GM21576 (cell line): ENCODE data around the gene STIMATE.

Source experiments
- ATAC-seq: cut with Tn5 transposase; IDR thresholded peaks from one replicate; pipeline ENCODE4 v1.9.1; 2021; ENCODE audit warnings: mild to moderate bottlenecking, moderate library complexity; ENCODE audit not compliant: unreplicated experiment

Gene STIMATE

DNA sequence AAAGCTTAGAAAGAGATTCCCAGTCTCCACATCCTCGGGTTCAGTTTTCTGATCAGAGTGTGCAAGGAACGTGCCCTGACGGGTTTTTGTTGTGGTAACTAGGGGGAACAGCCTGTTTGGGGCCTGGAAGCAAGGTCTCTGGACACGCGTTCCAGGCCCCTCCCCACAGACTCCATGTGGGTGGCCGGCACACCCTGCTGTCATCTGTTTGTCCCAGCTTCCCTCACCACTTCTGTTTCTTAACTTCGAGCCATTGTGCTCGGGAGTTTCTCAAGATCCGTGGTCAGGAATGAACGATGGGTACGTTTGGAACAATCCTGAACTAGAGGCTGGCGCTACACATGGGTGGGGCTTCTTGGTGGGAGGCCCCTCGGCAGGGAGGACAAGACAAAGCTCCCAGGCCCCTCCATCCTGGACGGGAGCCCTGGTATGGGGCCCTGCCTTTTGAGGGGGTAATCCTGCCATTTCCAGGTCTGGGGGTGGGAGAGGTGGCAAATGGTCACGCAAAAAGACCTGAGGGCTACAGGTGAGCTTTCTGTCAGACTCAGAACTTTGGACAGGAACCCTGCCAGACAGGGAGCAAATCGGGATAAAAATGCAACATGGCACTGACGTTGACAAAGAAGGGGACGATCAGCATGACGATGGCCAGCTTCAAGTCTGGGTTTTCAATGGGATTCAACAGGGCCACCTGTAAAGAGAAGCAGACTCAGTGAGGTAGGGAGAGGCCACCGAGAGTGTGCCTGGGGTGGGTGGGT, 54.1 kb downstream of the STIMATE start:
- no peak for ATAC-seq

DNA sequence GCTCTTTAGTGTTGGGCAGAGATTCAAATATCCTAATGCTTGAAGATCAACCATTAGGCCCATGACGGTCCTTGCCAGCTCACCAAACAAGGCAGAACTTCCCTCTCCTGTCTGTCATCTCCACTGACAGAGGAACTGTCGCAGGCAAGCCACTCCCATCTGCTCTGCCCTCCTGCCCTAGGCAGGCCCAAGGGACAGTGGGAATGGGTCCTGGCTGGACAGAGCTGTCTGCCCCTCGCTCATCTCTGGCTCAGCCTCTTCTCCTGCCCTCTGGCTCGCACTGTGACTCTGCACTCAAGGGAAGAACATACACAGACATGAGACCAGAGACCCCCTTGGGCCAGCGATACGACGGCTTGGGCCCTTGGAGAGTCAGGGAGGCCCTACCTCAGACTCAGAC, 54.9 kb downstream of the STIMATE start:
- ATAC-seq = no peak

GRCh38 chr3:52841981-52842340, 55.4 kb downstream of the STIMATE start:
- no peak for ATAC-seq

GRCh38 chr3:52841211-52841980, 56.0 kb downstream of the STIMATE start:
- no peak for ATAC-seq

DNA sequence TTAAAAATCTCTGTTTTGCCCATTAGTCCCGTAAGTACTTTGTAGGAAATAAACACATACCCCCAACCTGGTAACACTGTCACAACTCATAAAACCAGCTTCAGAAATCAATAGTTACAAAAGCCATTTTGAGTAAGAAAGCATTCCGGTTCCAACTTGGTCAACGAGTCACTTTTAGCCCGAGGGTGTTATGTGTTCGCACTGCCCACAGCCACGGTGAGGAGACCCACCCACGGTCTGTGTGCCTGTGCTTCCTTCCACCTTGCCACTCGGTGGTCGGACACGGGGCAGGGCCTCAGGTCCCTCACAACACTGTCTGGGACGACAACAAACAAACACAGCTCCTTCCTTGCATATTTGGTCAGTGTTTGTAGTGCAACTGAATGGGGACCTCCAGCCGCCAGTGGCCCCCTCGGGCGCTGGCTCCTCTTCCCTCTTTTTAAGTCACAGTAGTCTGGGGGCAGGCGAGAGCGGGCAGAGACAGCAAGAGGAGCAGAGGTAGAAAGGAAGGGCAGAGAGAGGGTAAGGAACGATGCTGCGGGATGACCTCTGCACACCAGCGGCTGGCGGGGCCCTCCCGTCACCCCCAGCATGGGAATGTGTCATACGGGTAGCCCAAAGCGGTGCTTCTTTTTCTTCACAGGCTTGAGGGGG, 57.3 kb downstream of the STIMATE start:
- ATAC-seq = no peak

DNA sequence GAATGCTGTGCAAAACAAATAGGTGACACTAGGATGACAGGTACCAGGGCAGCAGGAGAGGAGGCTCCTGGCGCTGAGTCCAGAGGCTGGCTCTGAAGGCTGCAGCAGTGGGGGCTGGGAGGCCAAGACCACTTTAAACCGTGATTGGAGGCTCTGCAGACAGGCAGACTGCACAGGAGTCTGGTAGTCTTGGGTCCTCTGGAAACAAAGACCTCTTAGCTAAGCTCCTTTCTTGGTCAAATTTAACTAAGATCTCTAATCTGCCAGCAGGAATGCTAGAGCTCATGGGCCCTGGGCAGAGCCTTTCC, 58.1 kb downstream of the STIMATE start:
- ATAC-seq = no peak

DNA sequence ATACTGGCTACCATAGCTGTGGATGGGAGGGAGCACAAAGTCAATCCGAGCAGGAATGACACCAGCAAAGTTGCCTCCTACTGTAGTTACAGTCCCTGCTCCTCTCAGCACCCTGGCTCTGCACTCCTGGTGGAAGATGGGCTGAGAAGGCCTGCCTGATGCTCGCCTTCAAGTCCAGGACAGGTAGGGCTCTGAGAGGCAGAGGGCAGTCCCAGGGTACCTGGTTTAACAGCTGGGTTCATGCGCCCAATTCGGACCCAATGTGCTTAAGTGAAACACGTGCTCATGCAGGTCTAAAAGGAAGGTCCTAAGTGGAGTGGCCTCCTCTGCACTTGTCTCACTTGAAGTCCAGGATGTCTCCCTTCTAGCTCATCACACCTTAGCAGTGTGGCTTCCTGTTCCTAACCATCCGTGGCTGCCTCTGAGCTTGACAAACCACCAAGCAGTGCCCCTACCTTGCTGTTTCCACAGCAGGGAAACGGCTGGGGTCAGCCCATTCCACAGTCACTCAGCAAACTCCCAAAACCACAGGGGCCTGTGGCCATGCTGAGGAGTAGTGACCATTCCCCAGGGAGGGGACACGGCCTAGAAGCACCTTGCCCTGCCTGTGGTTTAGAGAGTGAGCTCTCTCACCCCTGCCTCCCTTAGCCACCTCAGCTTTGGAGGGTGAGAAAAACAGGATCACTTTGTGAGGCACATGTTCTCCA, 58.6 kb downstream of the STIMATE start:
- no peak for ATAC-seq

DNA sequence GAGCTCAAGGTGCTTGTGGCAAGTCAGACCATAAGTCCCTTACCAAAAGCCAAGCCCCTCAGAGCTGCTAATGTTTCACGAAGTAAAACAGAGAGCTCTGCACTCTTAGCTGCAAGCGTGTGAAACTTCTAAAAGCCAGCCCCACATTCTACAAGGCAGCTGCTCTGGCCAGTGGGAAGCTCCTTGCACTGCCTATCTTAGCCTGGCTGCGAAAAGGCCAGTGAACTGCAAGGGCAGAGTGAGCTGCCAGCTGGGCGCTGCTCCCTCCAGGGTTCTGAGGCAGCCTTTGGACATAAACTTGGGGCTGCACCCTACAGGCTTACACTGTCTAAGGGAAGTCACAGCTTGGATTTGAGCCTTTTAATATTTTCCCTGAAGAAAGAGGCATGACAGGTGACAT, 60.4 kb downstream of the STIMATE start:
- ATAC-seq = no peak

DNA sequence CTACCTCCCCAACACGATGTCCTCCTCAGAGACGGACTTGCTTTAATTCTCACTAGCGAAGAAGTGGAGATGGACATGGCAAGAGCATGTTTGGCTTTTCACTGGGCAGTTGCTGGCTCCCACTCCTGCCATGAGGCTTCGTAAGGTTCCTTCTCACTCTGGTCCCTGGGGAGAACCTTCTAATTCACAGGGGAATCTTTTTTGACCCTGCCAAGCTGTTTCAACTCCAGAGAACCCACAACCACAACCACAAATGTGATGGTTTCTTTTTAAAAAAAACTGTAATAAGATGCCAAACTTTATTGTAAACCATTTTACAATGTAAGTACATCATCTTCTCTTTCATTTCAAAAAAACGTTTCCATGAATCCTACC, 60.9 kb downstream of the STIMATE start:
- no peak for ATAC-seq

DNA sequence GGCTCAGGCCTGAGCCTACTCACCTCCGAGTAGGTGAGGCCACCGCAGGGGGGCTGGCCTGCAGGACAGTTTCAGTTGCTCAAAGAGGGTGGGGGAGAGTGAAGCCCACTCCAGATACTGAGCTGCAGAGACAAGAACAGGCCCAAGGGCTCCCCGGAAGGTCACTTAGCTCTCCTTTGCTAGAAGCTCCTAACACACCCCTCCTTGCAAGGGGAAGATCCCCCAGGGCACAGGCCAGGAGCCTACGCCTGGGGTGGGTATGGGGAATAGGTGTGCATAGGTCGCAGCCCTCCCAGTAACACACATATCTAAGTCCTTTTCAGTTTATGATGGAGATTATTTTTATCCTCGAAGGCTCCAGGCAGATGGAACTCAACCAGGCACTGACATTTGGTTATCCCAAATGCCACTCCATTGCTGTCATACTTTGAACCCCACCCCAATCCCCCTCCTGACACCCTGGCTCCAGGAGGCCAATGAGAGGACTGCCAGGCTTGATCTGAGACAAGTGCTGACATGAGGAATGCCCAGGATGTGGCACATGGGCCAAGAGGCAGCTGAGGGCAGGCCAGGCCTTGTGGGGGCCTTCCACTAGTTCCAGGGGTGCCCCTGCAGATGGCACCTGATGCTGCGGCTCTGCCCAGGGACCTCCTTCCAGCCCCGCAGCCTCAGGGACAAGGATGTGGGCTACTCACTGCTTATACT, 61.4 kb downstream of the STIMATE start:
- ATAC-seq = no peak

GRCh38 chr3:52834871-52835501, 62.4 kb downstream of the STIMATE start, which contains the start of gene MUSTN1:
TSS of gene MUSTN1 (minus strand) at chr3:52835019. CDS start at chr3:52834948, 71 bp downstream.
- ATAC-seq = no peak

DNA sequence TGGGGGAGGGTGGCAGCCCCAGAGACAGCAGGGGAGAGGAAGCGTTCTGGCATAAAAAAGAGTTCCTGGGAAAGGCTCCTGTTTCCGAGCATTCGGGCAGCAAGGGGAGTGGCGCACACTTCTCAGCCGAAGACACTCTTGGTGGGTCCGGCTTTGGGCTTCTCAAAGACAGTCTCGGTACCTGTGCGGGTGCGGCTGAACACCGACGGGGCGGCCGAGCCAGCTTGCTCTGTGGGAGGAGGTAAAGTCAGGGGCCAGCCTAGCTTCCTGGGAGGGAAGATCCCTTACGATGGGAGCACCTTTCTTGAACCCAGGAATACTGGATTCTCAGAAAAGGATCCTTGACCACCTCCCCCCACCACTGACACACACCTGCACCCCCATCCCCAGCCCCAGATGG, 64.1 kb downstream of the STIMATE start:
- ATAC-seq = no peak

- ATAC-seq = no peak
Measured at GRCh38 chr3:52831500-52832301, 65.6 kb downstream of the STIMATE start.

- ATAC-seq = no peak
Measured at GRCh38 chr3:52830535-52831258, 66.7 kb downstream of the STIMATE start, which contains the start of gene ITIH4. TSS of gene ITIH4 (minus strand) at chr3:52830672. CDS start at chr3:52830642, 30 bp downstream.

GRCh38 chr3:52829906-52830463, 67.4 kb downstream of the STIMATE start:
- no peak for ATAC-seq

- no peak for ATAC-seq
Measured at GRCh38 chr3:52829482-52829881, 67.9 kb downstream of the STIMATE start.

DNA sequence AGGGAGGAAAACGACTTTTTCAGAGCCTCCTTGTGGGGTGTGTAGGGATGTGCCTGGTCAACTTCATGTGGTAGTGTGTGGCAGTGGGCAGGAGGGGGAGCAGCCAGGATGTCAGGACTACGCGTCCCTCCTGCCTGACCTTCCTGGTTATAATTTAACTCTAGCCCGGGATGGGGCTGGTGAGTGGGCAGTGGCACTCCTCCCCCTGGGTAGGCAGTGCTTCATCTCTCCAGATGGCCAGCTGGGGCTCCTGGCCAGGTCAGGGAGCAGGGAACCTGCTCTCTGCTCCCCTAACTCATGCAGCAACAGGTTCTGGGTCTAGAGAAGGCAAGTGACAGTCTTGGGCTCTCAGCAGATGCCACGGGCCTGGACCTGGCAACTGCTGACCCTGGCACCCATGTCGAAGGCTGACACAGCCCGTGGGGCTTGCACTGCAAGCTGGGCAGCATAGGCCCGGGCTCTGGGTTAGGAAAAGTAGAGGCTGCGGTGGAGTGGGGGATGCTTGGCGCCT, 69.4 kb downstream of the STIMATE start:
- no peak for ATAC-seq

DNA sequence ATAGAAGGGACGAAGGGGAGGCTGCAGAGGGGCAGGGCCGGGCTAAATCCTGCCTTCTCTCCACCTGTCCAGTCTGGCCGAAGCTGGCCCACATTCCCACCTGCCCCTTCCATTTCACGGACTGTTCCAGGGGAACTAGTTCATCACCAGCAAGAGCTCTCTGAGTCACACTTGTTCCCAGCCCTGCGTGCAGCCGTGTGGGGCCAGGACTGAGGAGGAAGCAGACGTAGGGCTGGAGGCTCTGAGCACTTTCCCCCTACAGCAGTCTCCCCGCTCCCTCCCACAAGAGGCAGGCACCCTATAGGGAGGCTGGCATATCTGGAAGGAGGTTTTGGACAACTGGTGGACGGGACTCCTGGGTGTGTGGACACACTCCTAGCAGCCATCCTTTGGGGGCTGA, 69.9 kb downstream of the STIMATE start:
- no peak for ATAC-seq
